Mammary epithelial cell (primary cell): ENCODE results near the gene LEKR1.

ENCODE experiments used
- EZH2 ChIP-seq: IDR thresholded peaks from 2 replicates; pipeline ENCODE4 v1.6.1; 2012; ENCODE audit warnings: low read length, inconsistent platforms, borderline replicate concordance
- TF ChIP-seq, protein P1 (sequence below), 2 donors: IDR thresholded peaks in 1 of 2; conservative IDR thresholded peaks in 1 of 2; 2 replicates each; pipeline ENCODE4 v1.5.1; 2011 to 2012; ENCODE audit warnings: inconsistent platforms in 2 of 2, low read length in 2 of 2, mild to moderate bottlenecking in 2 of 2, control low read depth in 1 of 2, low read depth in 1 of 2; ENCODE audit not compliant: insufficient read depth in 1 of 2; ENCODE audit errors: extremely low read depth in 1 of 2

DNA sequence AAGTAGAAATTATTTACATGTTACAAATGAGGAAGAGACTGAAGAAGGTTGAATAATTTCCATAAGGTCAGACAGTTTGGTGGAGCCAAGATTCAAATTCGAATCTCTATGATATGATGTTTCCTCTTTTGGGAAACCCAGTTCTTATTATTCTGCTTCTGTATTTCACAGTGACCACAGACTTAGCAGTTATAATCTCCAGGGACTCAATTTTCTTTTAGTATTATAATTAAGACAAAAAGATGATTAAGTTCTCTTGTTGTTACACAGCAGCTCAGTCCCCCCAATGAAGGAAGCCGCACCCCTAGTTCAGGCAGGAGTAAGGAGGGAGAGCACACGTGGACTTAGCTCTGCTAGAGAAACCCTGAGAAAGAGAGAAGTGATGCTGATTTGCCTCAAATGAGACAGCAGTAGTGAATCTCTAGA is 203.2 kb downstream of the LEKR1 start:
- TF ChIP-seq, protein P1, sequence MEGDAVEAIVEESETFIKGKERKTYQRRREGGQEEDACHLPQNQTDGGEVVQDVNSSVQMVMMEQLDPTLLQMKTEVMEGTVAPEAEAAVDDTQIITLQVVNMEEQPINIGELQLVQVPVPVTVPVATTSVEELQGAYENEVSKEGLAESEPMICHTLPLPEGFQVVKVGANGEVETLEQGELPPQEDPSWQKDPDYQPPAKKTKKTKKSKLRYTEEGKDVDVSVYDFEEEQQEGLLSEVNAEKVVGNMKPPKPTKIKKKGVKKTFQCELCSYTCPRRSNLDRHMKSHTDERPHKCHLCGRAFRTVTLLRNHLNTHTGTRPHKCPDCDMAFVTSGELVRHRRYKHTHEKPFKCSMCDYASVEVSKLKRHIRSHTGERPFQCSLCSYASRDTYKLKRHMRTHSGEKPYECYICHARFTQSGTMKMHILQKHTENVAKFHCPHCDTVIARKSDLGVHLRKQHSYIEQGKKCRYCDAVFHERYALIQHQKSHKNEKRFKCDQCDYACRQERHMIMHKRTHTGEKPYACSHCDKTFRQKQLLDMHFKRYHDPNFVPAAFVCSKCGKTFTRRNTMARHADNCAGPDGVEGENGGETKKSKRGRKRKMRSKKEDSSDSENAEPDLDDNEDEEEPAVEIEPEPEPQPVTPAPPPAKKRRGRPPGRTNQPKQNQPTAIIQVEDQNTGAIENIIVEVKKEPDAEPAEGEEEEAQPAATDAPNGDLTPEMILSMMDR (conservative IDR thresholded peaks at IDR 0.05 in 1 of 2, IDR thresholded peaks at IDR 0.05 in 1 of 2; ENCODE audit: extremely low read depth in 1 of 2, insufficient read depth in 1 of 2, low read depth in 1 of 2, low read length in 2 of 2) = no peak
- TF ChIP-seq EZH2 = no peak
